Activated naive CD4-positive, alpha-beta T cell treated with anti-CD3 and anti-CD28 coated beads, Interleukin-2, amount 10 ng/mL, durations not matched to agents 7 days and 5 days (primary cell): ENCODE measurements around the gene ANTXRL.
"Not testable (repeated sequence)": the region's sequence is repeated elsewhere in the genome, so short reads cannot be mapped to it uniquely, and the experiment has no call there.

ENCODE experiments used
- CTCF ChIA-PET: fragments of 350-600 bp; sonication (Branson Sonifier 250); formaldehyde crosslinking; loops from one replicate; lab custom pipeline; 2021; ENCODE audit warnings: antibody characterized with exemption; lab: Charles Lee
- DNase-seq: peaks from one replicate; pipeline ENCODE4 v3.0.0-alpha.2; 2020
- H3K27ac Mint-ChIP-seq: one replicate; pipeline ENCODE4 v1.8.0; 2021; ENCODE audit warnings: mild to moderate bottlenecking, moderate library complexity, mixed read lengths
- H3K27me3 Mint-ChIP-seq: one replicate; pipeline ENCODE4 v1.8.0; 2021; ENCODE audit warnings: mild to moderate bottlenecking, mixed read lengths
- H3K36me3 Mint-ChIP-seq: one replicate; pipeline ENCODE4 v1.8.0; 2021; ENCODE audit warnings: mixed read lengths
- H3K4me1 Mint-ChIP-seq: one replicate; pipeline ENCODE4 v1.8.0; 2021; ENCODE audit warnings: mixed read lengths
- H3K4me3 Mint-ChIP-seq: one replicate; pipeline ENCODE4 v1.8.0; 2021; ENCODE audit warnings: mild to moderate bottlenecking, moderate library complexity, mixed read lengths
- H3K9me3 Mint-ChIP-seq: one replicate; pipeline ENCODE4 v1.8.0; 2021; ENCODE audit warnings: mixed read lengths

Gene ANTXRL

GRCh38 chr10:46282421-46282831 is 4.4 kb upstream of the ANTXRL start:
- H3K9me3 Mint-ChIP-seq, H3K27ac Mint-ChIP-seq, DNase-seq, H3K36me3 Mint-ChIP-seq: not testable (repeated sequence)
- Mint-ChIP-seq H3K4me1 (peaks cover 38% of the 10 kb centered on the region), H3K4me3 (peak overlapping the region; percentile 54), H3K27me3 (peaks cover 42% of the 10 kb centered on the region)
- CTCF ChIA-PET, result interaction anchor here (0.7 kb wide), 1 partner anchor 176 kb away, joined by 4 read pairs; no protein-coding TSS in a partner anchor

DNA sequence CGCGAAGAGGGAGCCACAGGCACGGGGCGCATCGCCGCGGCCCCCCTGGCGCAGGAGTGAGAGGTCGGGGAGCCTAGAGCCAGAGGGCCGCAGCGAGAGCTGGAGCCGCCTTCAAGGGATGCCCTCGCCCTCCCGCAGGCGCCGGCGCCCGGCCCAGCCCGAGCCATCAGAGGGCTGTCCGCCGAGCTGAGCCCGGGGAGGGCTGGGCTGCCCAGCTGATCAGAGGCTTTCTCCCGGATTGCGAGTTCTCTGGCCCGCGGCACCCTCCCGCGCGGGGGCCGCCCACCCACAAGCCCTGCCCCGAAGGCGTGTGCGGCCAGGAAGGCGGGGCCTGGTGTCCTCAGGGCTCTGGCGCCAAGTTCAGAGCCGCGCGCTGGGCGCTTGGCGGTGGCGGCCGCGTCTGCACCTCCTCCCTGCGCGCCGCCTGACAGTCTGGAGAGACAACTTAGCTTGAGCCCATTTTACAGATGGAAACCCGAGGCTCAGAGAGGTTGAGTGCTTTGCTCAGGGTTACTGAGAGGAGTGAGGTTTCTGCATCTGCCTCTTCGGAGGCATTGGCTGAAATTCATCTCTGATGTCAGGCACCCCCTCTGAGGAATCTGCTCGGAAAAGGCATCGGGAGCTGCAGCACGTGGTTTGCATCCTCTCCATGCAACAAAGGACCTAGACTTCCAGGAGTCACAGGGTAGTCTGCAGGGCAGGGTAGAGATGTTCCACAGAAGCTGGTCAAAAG is 3.8 kb upstream of the ANTXRL start:
- CTCF ChIA-PET, result interaction anchor here (0.7 kb wide), 1 partner anchor 176 kb away, joined by 4 read pairs; no protein-coding TSS in a partner anchor
- Mint-ChIP-seq H3K4me3 (peak overlapping the region; percentile 96), H3K4me1 (peaks cover 38% of the 10 kb centered on the region), H3K27ac (no peak overlapping the region), H3K36me3 (peaks cover 3% of the 10 kb centered on the region), H3K27me3 (peaks cover 43% of the 10 kb centered on the region), H3K9me3 (no peaks in the 10 kb centered on the region)
- DNase-seq, result peak; percentile 62

- H3K4me1 Mint-ChIP-seq, result peaks cover 38% of the 10 kb centered on the region
- H3K9me3 Mint-ChIP-seq, result no peaks in the 10 kb centered on the region
- peak overlapping the region; percentile 96 for H3K4me3 Mint-ChIP-seq
- CTCF ChIA-PET, result no interaction called here
- peaks cover 44% of the 10 kb centered on the region for H3K27me3 Mint-ChIP-seq
- peak overlapping the region; percentile 94 for H3K27ac Mint-ChIP-seq
- DNase-seq, result no peak
- H3K36me3 Mint-ChIP-seq, result peaks cover 3% of the 10 kb centered on the region
Measured at GRCh38 chr10:46283580-46284285, 3.1 kb upstream of the ANTXRL start.

GRCh38 chr10:46284286-46285229 is 2.2 kb upstream of the ANTXRL start:
- Mint-ChIP-seq H3K27me3 (peaks cover 49% of the 10 kb centered on the region), H3K4me1 (peaks cover 38% of the 10 kb centered on the region), H3K36me3 (peaks cover 3% of the 10 kb centered on the region), H3K27ac (peak overlapping the region; percentile 94), H3K4me3 (peak overlapping the region; percentile 96), H3K9me3 (no peaks in the 10 kb centered on the region)
- DNase-seq, result peak; percentile 89
- CTCF ChIA-PET, result interaction anchor here (1.3 kb wide), 1 partner anchor 15 kb away, joined by 6 read pairs; no protein-coding TSS in a partner anchor

DNA sequence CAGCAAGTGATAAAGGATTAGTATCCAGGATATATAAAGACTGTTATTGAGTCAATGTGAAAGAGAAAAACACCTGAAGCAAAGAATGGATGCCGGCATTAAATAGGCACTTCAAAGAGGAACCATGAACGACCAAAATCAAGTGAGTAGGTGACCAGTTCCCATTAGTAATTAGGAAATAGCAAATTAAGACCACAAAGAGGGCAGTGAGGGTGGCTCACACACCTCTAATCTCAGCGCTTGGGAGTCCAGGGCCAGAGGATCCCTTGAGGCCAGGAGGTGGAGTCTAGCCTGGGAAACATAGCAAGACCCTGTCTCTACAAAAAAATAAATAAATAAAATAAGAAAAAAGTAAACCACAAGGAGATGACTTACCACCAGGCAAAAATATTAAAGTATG is 1.5 kb upstream of the ANTXRL start:
- Mint-ChIP-seq H3K27ac (peak overlapping the region; percentile 88), H3K9me3 (no peaks in the 10 kb centered on the region), H3K4me1 (peaks cover 38% of the 10 kb centered on the region), H3K36me3 (peaks cover 3% of the 10 kb centered on the region), H3K27me3 (peaks cover 49% of the 10 kb centered on the region), H3K4me3 (peak overlapping the region; percentile 96)
- CTCF ChIA-PET, result interaction anchor here (1.3 kb wide), 1 partner anchor 16 kb away, joined by 6 read pairs; no protein-coding TSS in a partner anchor
- DNase-seq, result no peak

DNA sequence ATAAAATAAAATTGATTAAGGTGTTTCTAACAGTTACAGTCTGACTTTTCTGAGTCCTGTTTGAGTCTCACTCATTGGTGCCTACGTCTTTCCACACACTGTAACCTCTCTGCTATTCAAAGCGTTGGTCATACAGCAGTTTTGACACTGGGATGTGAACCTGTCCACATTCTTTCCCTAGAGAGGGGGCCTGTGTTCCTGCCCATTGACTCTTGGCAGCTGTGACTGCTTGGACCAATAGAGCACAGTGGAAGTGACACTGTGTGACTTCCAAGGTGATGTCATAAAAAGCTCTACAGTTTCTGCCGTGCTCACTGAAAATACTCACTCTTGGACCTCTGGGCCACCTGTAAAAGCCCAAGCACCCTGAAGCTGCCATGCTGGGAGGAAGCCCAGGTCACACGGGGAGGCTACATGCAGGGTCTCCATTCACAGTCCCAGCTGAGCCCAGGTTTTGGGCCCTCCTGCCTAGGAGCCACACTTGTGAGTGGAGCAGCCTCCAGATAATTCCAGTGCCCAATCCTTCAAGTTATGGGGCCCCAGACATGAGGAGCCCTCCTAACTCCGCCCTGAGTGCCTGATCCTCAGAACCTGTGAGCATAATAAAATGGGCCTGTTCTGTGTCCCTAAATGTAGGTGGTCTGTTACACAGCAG is 704 bp upstream of the ANTXRL start:
- CTCF ChIA-PET, result no interaction called here
- peaks cover 50% of the 10 kb centered on the region for H3K27me3 Mint-ChIP-seq
- H3K4me3 Mint-ChIP-seq, result peak overlapping the region; percentile 12
- H3K36me3 Mint-ChIP-seq, result peaks cover 3% of the 10 kb centered on the region
- DNase-seq, result no peak
- no peak overlapping the region for H3K27ac Mint-ChIP-seq
- H3K9me3 Mint-ChIP-seq, result no peaks in the 10 kb centered on the region
- H3K4me1 Mint-ChIP-seq, result peaks cover 38% of the 10 kb centered on the region

DNA sequence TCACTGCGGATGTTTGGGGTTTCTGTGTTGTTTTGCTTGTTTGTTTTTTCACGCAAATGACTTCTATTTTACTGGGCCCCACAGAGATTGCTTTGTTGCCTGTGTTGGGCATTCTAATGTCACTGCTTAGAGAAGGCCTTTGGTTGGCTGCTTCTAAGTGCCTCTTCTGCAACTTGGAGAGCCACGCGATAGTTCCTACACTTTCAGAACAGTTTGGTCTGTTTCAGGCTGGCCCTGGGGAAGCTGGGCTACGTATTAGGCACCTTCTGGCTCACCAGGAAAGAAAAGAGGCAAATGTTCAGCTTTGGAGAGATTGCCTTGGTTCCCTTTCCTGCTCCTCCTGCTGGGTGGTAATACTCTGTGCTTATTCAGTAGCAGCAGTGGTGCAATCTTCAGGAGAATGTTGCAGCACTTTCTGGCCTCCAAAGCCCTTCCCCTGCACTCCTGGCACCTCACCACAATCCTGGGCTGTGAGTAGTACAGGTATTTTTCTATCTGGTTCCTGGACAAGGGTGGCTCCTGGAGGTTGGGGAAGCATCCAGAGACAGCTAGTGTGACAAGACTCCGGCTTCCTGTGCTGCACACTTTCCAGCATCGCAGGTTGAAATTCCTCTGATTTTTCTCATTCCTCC is 1.2 kb downstream of the ANTXRL start:
- CTCF ChIA-PET, result no interaction called here
- H3K4me1 Mint-ChIP-seq, result peaks cover 32% of the 10 kb centered on the region

GRCh38 chr10:46288601-46289206 is 1.9 kb downstream of the ANTXRL start:
- Mint-ChIP-seq H3K4me3 (no peak overlapping the region), H3K27ac (no peak overlapping the region), H3K27me3 (peaks cover 47% of the 10 kb centered on the region), H3K4me1 (peaks cover 25% of the 10 kb centered on the region), H3K9me3 (no peaks in the 10 kb centered on the region), H3K36me3 (peaks cover 3% of the 10 kb centered on the region)
- CTCF ChIA-PET, result no interaction called here
- peak; percentile 16 for DNase-seq

More for the DNA sequence above, 1.2 kb downstream of the ANTXRL start:
- no peak overlapping the region for H3K27ac Mint-ChIP-seq
- no peak for DNase-seq
- no peak overlapping the region for H3K4me3 Mint-ChIP-seq
- peaks cover 54% of the 10 kb centered on the region for H3K27me3 Mint-ChIP-seq
- H3K36me3 Mint-ChIP-seq, result peaks cover 3% of the 10 kb centered on the region
- no peaks in the 10 kb centered on the region for H3K9me3 Mint-ChIP-seq

GRCh38 chr10:46289209-46289810 is 2.5 kb downstream of the ANTXRL start:
- Mint-ChIP-seq H3K4me3 (no peak overlapping the region), H3K27me3 (peaks cover 48% of the 10 kb centered on the region), H3K27ac (no peak overlapping the region), H3K9me3 (no peaks in the 10 kb centered on the region), H3K4me1 (peaks cover 19% of the 10 kb centered on the region), H3K36me3 (peaks cover 3% of the 10 kb centered on the region)
- CTCF ChIA-PET, result no interaction called here
- no peak for DNase-seq

DNA sequence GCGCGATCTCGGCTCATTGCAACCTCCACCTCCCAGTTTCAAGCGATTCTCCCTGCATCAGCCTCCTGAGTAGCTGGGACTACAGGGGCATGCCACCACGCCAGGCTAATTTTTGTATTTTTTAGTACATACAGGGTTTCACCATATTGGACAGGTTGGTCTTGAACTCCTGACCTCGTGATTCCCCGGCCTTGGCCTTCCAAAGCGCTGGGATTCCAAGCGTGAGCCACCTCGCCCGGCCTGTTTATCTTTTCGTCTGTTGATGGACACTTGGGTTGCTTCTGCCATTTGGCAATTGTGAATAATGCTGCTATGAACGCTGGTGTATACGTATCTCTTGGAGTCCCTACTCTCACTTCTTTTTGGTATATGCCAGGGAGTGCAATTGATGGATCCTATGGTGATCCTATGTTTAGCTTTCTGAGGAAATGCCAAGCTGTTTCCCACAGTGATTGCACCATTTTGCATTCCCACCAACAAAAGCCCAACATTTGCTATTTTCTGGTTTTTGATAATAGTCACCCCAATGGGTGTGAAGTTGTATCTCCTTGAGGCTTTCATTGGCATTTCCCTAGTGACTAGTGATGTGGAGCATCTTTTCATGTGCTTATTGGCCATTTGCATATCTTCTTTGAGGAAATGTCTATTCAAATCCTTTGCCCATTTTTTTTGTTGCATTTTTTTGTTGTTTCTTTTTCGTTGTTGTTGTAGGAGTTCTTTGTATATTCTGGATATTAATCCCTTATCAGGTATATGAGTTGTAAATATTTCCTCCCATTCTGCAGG is 3.5 kb downstream of the ANTXRL start:
- Mint-ChIP-seq H3K27ac (no peak overlapping the region), H3K36me3 (peaks cover 3% of the 10 kb centered on the region)

DNA sequence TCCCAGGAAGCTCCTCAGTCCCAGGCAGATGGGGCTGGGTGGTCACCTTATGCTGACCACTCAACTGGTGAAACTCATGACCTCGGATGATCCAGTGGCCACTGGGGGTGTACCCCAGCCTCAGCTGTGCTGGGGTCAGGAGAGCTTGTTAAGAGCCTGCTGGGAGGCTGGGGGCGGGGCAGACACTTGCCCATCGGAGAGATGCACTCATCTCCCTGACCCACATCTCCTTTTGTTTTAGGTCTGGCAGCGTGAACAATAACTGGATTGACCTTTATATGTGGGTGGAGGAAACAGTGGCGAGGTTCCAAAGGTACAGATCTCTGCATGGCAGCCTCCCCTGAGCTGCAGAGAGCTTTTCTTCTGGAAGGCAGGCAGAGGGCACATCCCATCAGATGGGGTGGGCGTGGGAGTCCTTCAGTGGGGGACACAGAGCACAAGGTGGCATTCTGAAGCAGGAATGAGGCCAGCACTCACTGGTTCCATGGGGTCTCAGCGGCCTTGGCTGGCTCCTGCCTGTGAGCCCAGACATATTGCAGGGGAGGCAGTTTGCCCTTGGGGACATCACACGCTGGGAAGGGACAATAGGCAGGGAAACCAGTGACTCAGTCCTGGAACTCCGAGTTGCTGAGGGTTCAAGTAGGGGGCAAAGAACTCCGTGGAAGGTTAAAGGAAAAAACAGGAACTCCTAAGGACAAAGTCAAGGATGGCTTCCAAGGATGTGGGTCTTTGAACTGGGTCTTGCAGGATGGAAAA is 5.2 kb downstream of the ANTXRL start:
- DNase-seq, result no peak
- Mint-ChIP-seq H3K4me1 (peaks cover 8% of the 10 kb centered on the region), H3K9me3 (no peaks in the 10 kb centered on the region), H3K27ac (peak overlapping the region; percentile 24), H3K4me3 (no peak overlapping the region), H3K27me3 (peaks cover 45% of the 10 kb centered on the region), H3K36me3 (no peaks in the 10 kb centered on the region)
- CTCF ChIA-PET, result no interaction called here

More for the DNA sequence above, 3.5 kb downstream of the ANTXRL start:
- DNase-seq, result no peak
- Mint-ChIP-seq H3K4me1 (peaks cover 19% of the 10 kb centered on the region), H3K27me3 (peaks cover 50% of the 10 kb centered on the region), H3K4me3 (no peak overlapping the region), H3K9me3 (no peaks in the 10 kb centered on the region)
- CTCF ChIA-PET, result interaction anchor here (0.7 kb wide), 1 partner anchor 10 kb away, joined by 4 read pairs; no protein-coding TSS in a partner anchor
